ENCODE measurements around the gene MYO18B.

The MYO18B gene

DNA sequence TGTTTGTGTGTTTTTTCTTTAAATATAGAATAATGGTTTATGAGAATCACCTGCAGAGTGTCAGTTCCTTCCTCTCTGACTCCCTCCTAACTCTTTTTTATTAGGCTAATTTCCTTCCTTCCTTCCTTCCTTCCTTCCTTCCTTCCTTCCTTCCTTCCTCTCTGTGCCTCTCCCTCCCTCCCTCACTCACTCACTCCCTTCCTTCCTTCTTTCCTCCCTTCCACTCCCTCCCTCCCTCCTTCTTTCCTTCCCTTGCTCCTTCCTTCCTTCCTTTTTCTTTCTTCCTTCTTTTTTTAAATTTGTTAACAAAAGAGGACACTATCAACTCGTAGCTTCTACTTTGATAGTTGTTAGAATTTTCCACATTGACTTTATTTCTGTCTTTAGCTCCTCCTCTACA, 274.9 kb downstream of the MYO18B start:
- Histone ChIP-seq H3K4me1 (ENCODE audit: control insufficient read depth, insufficient read depth, low read length) (no peaks in the 10 kb centered on the region), H3K4me3 (ENCODE audit: low read length) (no peak overlapping the region), H3K9ac (ENCODE audit: low read length) (no peak overlapping the region), H3K9me3 (ENCODE audit: control insufficient read depth, low read length) (no peaks in the 10 kb centered on the region), H3K27me3 (replicated peaks; ENCODE audit: control insufficient read depth, insufficient read depth, low read length) (no peaks in the 10 kb centered on the region), H3K36me3 (ENCODE audit: control insufficient read depth, insufficient read depth, low read length, severe bottlenecking) (no peaks in the 10 kb centered on the region)
- no peak for DNase-seq (ENCODE audit: low read depth)

DNA sequence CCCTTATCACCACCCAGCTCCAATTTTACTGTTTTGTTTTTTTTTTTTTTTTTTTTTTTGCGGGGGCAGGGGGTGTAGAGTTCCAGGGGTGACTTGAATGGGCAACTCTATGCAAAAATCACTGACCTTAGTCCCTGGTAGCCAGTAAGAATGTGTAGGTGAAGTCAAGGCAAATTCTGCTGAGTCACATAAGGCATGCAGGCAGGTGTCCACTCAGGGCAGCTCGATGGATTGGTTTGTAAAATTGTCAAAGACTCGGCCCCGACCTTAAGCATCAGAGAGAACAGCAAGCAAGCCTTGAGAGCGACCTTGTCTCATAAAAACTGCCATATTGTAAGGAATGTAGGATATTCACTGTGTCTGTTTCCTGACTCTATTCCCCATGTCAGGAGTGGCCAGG, 275.9 kb downstream of the MYO18B start:
- Histone ChIP-seq H3K27me3 (replicated peaks; ENCODE audit: control insufficient read depth, insufficient read depth, low read length) (no peaks in the 10 kb centered on the region), H3K9ac (ENCODE audit: low read length) (no peak overlapping the region)
- no peak for DNase-seq (ENCODE audit: low read depth)

DNA sequence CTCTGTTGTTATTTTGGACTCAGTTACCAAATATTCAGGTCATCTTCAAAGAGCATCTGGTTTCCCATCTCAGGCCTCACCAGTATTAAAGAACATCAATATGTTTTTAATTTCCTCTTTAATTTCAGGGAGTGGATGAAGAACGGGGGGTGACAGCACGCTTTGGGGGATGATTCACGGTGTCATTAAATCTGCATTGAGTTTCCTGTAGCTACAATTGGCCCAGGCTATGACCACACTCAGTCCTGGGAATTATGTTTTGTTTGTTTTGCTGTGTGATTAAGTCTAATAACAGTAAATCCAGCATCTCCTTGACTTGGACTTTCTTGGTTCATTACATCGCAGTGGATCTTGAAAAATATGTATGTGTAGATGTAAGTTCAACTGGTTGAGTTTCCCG, 277.6 kb downstream of the MYO18B start:
- no peaks in the 10 kb centered on the region for H3K9me3 ChIP-seq (ENCODE audit: control insufficient read depth, low read length)
- H3K27me3 ChIP-seq (replicated peaks; ENCODE audit: control insufficient read depth, insufficient read depth, low read length), result no peaks in the 10 kb centered on the region
- DNase-seq (ENCODE audit: low read depth), result no peak

More for the DNA sequence above, 275.9 kb downstream of the MYO18B start:
- Histone ChIP-seq H3K4me1 (ENCODE audit: control insufficient read depth, insufficient read depth, low read length) (no peaks in the 10 kb centered on the region), H3K9me3 (ENCODE audit: control insufficient read depth, low read length) (no peaks in the 10 kb centered on the region), H3K4me3 (ENCODE audit: low read length) (no peak overlapping the region), H3K36me3 (ENCODE audit: control insufficient read depth, insufficient read depth, low read length, severe bottlenecking) (no peaks in the 10 kb centered on the region)

DNA sequence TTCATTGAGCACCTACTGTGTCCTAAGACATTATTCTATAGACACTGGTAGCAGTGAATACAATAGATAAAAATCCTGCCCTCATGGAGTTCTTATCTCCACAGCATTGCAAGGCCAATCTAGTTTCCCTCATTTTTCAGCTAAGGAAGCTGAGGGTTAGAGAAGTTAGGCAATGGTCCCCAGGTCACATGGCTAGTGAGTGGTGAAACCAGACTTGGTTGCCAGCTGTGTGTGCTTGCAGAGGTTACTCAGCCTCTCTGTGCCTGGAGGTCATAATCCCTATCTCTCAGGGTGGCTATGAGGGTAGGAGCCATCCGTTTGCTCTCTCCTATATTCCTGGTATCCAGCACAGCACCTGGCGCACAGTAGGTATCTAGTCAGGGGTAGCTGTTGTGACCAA, 279.5 kb downstream of the MYO18B start:
- Histone ChIP-seq H3K9ac (ENCODE audit: low read length) (no peak overlapping the region), H3K9me3 (ENCODE audit: control insufficient read depth, low read length) (no peaks in the 10 kb centered on the region), H3K27me3 (replicated peaks; ENCODE audit: control insufficient read depth, insufficient read depth, low read length) (no peaks in the 10 kb centered on the region), H3K4me1 (ENCODE audit: control insufficient read depth, insufficient read depth, low read length) (no peaks in the 10 kb centered on the region), H3K36me3 (ENCODE audit: control insufficient read depth, insufficient read depth, low read length, severe bottlenecking) (no peaks in the 10 kb centered on the region), H3K4me3 (ENCODE audit: low read length) (no peak overlapping the region)
- no peak for DNase-seq (ENCODE audit: low read depth)

More for the DNA sequence above, 277.6 kb downstream of the MYO18B start:
- Histone ChIP-seq H3K4me1 (ENCODE audit: control insufficient read depth, insufficient read depth, low read length) (no peaks in the 10 kb centered on the region), H3K4me3 (ENCODE audit: low read length) (no peak overlapping the region), H3K9ac (ENCODE audit: low read length) (no peak overlapping the region), H3K36me3 (ENCODE audit: control insufficient read depth, insufficient read depth, low read length, severe bottlenecking) (no peaks in the 10 kb centered on the region)

DNA sequence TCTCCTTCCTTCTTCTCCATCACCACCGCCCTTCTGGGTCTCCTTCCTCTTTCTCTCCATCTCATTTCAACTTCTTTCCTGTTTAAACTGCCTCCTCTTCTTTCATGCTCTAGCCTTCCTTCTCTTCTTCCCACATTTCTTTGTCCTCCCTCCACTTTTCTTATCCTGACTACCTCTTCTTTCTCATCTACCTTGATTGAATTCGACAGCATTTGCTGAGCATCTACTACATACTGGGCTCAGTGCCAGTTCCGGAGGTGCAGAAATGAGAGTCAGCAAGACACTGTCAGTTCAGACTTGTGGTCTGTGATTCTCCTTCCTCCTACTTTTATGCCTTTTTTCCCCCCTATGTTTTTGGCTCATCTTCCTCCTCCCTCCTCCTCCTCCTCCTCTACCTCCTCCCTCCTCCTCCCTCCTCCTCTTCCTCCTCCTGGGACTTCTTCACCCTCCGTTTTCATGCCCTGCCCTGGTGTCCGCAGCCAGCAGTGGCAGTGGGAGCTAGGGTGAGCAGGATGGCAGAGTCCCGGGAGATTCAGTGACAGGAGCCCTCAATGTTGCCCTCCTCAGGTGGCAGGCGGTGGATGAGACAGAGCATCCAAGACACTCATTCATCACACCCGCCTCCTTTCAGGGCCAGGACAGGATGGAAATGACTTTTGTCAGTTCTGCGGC, 281.3 kb downstream of the MYO18B start:
- Histone ChIP-seq H3K27me3 (replicated peaks; ENCODE audit: control insufficient read depth, insufficient read depth, low read length) (no peaks in the 10 kb centered on the region), H3K36me3 (ENCODE audit: control insufficient read depth, insufficient read depth, low read length, severe bottlenecking) (no peaks in the 10 kb centered on the region), H3K4me1 (ENCODE audit: control insufficient read depth, insufficient read depth, low read length) (no peaks in the 10 kb centered on the region), H3K9ac (ENCODE audit: low read length) (no peak overlapping the region), H3K4me3 (ENCODE audit: low read length) (no peak overlapping the region), H3K9me3 (ENCODE audit: control insufficient read depth, low read length) (no peaks in the 10 kb centered on the region)
- DNase-seq (ENCODE audit: low read depth), result no peak

DNA sequence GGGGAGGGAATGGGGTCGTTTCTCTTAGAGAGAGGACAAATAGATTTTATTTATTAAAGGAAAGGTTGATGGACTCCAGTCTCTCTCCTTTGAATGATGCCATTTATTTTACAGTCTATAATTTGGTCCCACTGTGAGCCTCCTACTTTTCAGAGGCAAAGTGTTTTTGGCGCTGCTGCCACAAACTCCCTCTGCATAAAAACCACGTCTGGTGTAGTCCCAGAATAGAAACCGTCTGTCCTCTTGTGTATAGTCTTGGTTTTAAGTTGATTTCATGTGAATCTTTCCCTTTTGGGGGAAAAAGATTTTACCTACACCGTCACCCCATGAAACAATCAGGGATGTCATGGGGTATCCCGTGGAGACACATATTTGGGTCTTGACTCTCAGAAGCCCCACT, 283.6 kb downstream of the MYO18B start:
- Histone ChIP-seq H3K27me3 (replicated peaks; ENCODE audit: control insufficient read depth, insufficient read depth, low read length) (no peaks in the 10 kb centered on the region), H3K36me3 (ENCODE audit: control insufficient read depth, insufficient read depth, low read length, severe bottlenecking) (no peaks in the 10 kb centered on the region), H3K4me3 (ENCODE audit: low read length) (no peak overlapping the region), H3K9ac (ENCODE audit: low read length) (no peak overlapping the region), H3K4me1 (ENCODE audit: control insufficient read depth, insufficient read depth, low read length) (no peaks in the 10 kb centered on the region), H3K9me3 (ENCODE audit: control insufficient read depth, low read length) (no peaks in the 10 kb centered on the region)
- no peak for DNase-seq (ENCODE audit: low read depth)

DNA sequence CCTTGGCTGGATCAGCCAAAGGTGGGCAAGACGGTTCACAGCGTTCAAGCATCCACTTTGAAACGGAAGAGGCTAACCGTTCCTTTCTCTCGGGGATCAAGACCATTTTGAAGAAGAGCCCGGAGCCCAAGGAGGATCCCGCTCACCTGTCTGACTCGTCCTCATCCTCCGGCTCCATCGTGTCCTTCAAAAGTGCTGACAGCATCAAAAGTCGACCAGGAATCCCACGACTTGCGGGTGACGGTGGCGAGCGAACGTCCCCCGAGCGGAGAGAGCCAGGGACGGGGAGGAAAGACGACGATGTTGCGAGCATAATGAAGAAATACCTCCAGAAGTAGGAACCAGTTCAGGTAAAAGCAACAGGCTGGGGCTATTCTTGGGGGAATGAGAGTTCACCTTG, 285.4 kb downstream of the MYO18B start:
- Histone ChIP-seq H3K9ac (ENCODE audit: low read length) (no peak overlapping the region), H3K27me3 (replicated peaks; ENCODE audit: control insufficient read depth, insufficient read depth, low read length) (no peaks in the 10 kb centered on the region), H3K9me3 (ENCODE audit: control insufficient read depth, low read length) (no peaks in the 10 kb centered on the region), H3K4me1 (ENCODE audit: control insufficient read depth, insufficient read depth, low read length) (no peaks in the 10 kb centered on the region), H3K4me3 (ENCODE audit: low read length) (no peak overlapping the region), H3K36me3 (ENCODE audit: control insufficient read depth, insufficient read depth, low read length, severe bottlenecking) (no peaks in the 10 kb centered on the region)
- DNase-seq (ENCODE audit: low read depth), result no peak

DNA sequence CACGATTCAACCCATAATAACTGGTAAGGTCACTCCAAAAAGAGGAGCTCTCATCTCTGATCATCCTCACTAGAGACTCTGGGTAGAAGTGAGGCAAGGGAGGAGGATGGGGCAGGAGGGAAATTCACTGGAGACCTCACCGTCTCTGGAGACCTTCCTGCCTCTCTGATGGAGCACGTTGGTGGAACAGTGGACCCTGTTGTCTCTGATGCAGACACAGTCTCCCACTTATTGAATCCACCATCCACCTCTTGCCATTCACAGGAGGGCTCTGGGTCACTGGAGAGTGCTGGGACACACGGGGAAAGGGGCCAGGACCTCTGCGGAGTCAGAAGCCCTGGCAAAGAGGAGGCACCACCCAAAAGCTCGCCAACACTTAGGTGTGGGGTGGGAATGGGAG, 289.7 kb downstream of the MYO18B start:
- DNase-seq (ENCODE audit: low read depth), result no peak
- Histone ChIP-seq H3K4me1 (ENCODE audit: control insufficient read depth, insufficient read depth, low read length) (no peaks in the 10 kb centered on the region), H3K4me3 (ENCODE audit: low read length) (no peak overlapping the region), H3K9ac (ENCODE audit: low read length) (no peak overlapping the region), H3K9me3 (ENCODE audit: control insufficient read depth, low read length) (peaks cover 9% of the 10 kb centered on the region), H3K36me3 (ENCODE audit: control insufficient read depth, insufficient read depth, low read length, severe bottlenecking) (no peaks in the 10 kb centered on the region), H3K27me3 (replicated peaks; ENCODE audit: control insufficient read depth, insufficient read depth, low read length) (no peaks in the 10 kb centered on the region)

DNA sequence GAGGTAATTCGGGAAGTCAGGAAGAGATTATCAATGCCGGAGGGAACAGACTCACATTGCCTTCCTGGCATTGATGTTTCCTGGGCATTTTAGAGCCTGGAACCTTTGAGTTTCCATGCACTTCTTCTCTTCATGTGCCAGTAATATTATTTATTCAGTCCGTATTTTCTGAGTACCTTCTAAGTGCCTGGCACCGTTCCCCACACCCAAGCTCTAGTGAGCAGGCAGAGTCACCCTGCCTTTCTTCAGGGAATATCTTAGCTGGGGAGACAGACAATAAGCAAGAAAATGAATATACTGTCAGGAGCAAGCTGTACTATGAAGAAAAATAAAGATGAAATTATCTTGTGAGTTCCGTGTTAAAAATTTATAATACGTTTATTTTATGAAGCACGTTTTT, 291.1 kb downstream of the MYO18B start:
- H3K9me3 ChIP-seq (ENCODE audit: control insufficient read depth, low read length), result peaks cover 9% of the 10 kb centered on the region
- no peaks in the 10 kb centered on the region for H3K36me3 ChIP-seq (ENCODE audit: control insufficient read depth, insufficient read depth, low read length, severe bottlenecking)
- H3K9ac ChIP-seq (ENCODE audit: low read length), result no peak overlapping the region
- H3K4me3 ChIP-seq (ENCODE audit: low read length), result no peak overlapping the region
- no peaks in the 10 kb centered on the region for H3K27me3 ChIP-seq (replicated peaks; ENCODE audit: control insufficient read depth, insufficient read depth, low read length)
- DNase-seq (ENCODE audit: low read depth), result no peak
- H3K4me1 ChIP-seq (ENCODE audit: control insufficient read depth, insufficient read depth, low read length), result no peaks in the 10 kb centered on the region

DNA sequence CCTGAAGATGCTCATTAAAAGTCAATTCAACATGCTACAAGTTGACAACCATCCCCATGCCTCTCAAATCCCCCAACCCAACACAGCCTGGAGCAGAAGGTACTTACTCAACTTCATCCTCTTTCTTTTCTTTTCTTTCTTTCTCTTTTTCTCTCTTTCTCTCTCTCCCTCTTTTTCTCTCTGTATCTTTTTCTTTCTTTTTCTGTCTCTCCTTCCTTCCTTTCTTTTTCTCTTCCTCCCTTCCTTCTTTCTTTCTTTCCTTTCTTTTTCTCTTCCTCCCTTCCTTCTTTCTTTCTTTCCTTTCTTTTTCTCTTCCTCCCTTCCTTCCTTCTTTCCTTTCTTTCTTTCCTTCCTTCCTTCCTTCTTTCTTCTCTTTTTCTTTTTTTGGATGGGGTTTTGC, 291.6 kb downstream of the MYO18B start:
- Histone ChIP-seq H3K4me3 (ENCODE audit: low read length) (no peak overlapping the region), H3K9ac (ENCODE audit: low read length) (no peak overlapping the region), H3K27me3 (replicated peaks; ENCODE audit: control insufficient read depth, insufficient read depth, low read length) (no peaks in the 10 kb centered on the region), H3K4me1 (ENCODE audit: control insufficient read depth, insufficient read depth, low read length) (no peaks in the 10 kb centered on the region), H3K36me3 (ENCODE audit: control insufficient read depth, insufficient read depth, low read length, severe bottlenecking) (no peaks in the 10 kb centered on the region), H3K9me3 (ENCODE audit: control insufficient read depth, low read length) (peaks cover 9% of the 10 kb centered on the region)
- no peak for DNase-seq (ENCODE audit: low read depth)

DNA sequence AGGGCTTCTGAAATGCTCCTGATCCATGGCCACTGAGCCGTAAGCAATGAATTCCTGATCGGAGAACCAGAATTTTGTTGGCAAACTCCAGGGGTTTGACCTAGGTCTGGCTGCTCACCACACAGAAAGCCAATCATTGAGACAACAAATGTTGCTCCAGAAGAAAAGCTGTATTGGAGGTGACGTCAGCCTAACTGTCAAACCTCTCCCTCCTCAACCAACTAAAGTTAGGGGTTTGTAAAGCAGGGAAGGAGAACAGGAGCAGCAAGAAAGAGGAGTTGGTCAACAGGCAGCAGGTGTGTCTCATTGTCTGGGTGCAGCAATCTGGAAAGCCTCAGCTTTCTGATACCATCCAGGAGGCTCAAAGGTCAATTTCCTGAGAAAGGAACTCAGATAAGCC, 293.5 kb downstream of the MYO18B start:
- H3K4me1 ChIP-seq (ENCODE audit: control insufficient read depth, insufficient read depth, low read length), result no peaks in the 10 kb centered on the region
- DNase-seq (ENCODE audit: low read depth), result no peak
- H3K9me3 ChIP-seq (ENCODE audit: control insufficient read depth, low read length), result peaks cover 9% of the 10 kb centered on the region
- H3K36me3 ChIP-seq (ENCODE audit: control insufficient read depth, insufficient read depth, low read length, severe bottlenecking), result no peaks in the 10 kb centered on the region
- H3K9ac ChIP-seq (ENCODE audit: low read length), result no peak overlapping the region
- H3K4me3 ChIP-seq (ENCODE audit: low read length), result no peak overlapping the region
- no peaks in the 10 kb centered on the region for H3K27me3 ChIP-seq (replicated peaks; ENCODE audit: control insufficient read depth, insufficient read depth, low read length)

DNA sequence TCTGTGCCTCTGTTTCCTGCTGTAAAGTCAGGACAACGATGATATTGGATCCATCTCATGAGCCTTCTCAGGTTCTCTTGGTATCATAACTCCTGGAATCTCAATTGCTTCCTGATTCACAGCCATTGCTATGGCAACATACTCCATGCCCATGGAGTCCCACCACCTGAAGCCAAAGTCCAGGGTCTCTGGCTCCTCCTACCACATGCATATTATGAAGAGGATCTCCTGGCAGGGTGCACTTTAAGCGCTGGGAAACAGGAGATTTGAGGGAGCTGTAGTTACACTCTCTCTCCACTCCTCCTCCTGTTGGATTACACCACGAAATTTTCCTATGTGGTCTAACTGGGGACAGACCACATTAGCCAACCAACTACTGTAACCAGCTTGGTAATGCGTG, 296.4 kb downstream of the MYO18B start:
- no peaks in the 10 kb centered on the region for H3K36me3 ChIP-seq (ENCODE audit: control insufficient read depth, insufficient read depth, low read length, severe bottlenecking)
- no peaks in the 10 kb centered on the region for H3K4me1 ChIP-seq (ENCODE audit: control insufficient read depth, insufficient read depth, low read length)
- H3K27me3 ChIP-seq (replicated peaks; ENCODE audit: control insufficient read depth, insufficient read depth, low read length), result no peaks in the 10 kb centered on the region
- H3K9me3 ChIP-seq (ENCODE audit: control insufficient read depth, low read length), result peaks cover 9% of the 10 kb centered on the region
- no peak for DNase-seq (ENCODE audit: low read depth)
- no peak overlapping the region for H3K4me3 ChIP-seq (ENCODE audit: low read length)
- no peak overlapping the region for H3K9ac ChIP-seq (ENCODE audit: low read length)

Measured in adipocyte (in vitro differentiated cells).